DND-41 (cell line): ENCODE results near the gene SMARCB1.

Experiments used
- ATAC-seq: fragments of 200-7000 bp; cut with Tn5 transposase; 3 replicates; pipeline ENCODE4 v1.9.1; 2021; ENCODE audit warnings: low read depth; ENCODE audit not compliant: insufficient read depth
- DNase-seq: peaks from one replicate; pipeline ENCODE4 v3.0.0-alpha.2; 2020
- H2AFZ ChIP-seq: 2 replicates; pipeline ENCODE4 v1.6.0; 2012; ENCODE audit warnings: low read depth, low read length
- H3K27ac ChIP-seq: 2 replicates; pipeline ENCODE4 v1.5.1; 2012; ENCODE audit warnings: low read length, inconsistent platforms
- H3K27me3 ChIP-seq: fragments of 200-600 bp; sonication (generic); 2 replicates; pipeline ENCODE4 v1.6.0; 2012; ENCODE audit warnings: low read length, mild to moderate bottlenecking, inconsistent platforms; ENCODE audit not compliant: insufficient read depth, poor library complexity
- H3K36me3 ChIP-seq: 2 replicates; pipeline ENCODE4 v1.5.1; 2012; ENCODE audit warnings: low read length, inconsistent platforms; ENCODE audit not compliant: insufficient read depth
- H3K4me1 ChIP-seq: 2 replicates; pipeline ENCODE4 v1.5.1; 2012; ENCODE audit warnings: mild to moderate bottlenecking, low read length; ENCODE audit not compliant: insufficient read depth
- H3K4me2 ChIP-seq: 2 replicates; pipeline ENCODE4 v1.6.0; 2012; ENCODE audit warnings: mild to moderate bottlenecking, moderate library complexity, low read length, inconsistent platforms; ENCODE audit not compliant: insufficient read depth
- H3K4me3 ChIP-seq, 2 experiments: fragments of 200-600 bp in 1 of 2; shearing (Covaris generic) in 1 of 2; 2 replicates each; pipeline ENCODE4 v1.5.1; 2012 to 2016; ENCODE audit warnings: inconsistent platforms in 2 of 2, low read length in 2 of 2, mild to moderate bottlenecking in 2 of 2, low read depth in 1 of 2, moderate library complexity in 1 of 2
- H3K79me2 ChIP-seq: 2 replicates; pipeline ENCODE4 v1.6.0; 2012; ENCODE audit warnings: low read length, inconsistent platforms; ENCODE audit not compliant: insufficient read depth
- H3K9ac ChIP-seq: 2 replicates; pipeline ENCODE4 v1.6.0; 2012; ENCODE audit warnings: low read depth, mild to moderate bottlenecking, inconsistent platforms, low read length, moderate library complexity
- H3K9me3 ChIP-seq: 2 replicates; pipeline ENCODE4 v1.5.1; 2012; ENCODE audit warnings: low read length, moderate library complexity, mild to moderate bottlenecking, inconsistent platforms; ENCODE audit not compliant: insufficient read depth, severe bottlenecking
- H4K20me1 ChIP-seq: 2 replicates; pipeline ENCODE4 v1.6.0; 2012; ENCODE audit warnings: low read length; ENCODE audit not compliant: insufficient read depth
- CTCF ChIP-seq: IDR thresholded peaks from 2 replicates; pipeline ENCODE4 v1.5.1; 2012; ENCODE audit warnings: borderline replicate concordance, low read length, moderate library complexity, mild to moderate bottlenecking; ENCODE audit not compliant: poor library complexity, severe bottlenecking; ENCODE audit errors: extremely low read depth
- EZH2 ChIP-seq: IDR thresholded peaks from 3 replicates; pipeline ENCODE4 v1.6.1; 2012; ENCODE audit warnings: borderline replicate concordance, low read depth, mild to moderate bottlenecking, moderate library complexity, low read length, inconsistent platforms; ENCODE audit not compliant: severe bottlenecking

The SMARCB1 gene

GRCh38 chr22:23781065-23781464 lies 5.7 kb upstream of the SMARCB1 start:
- no peak overlapping the region for H3K4me2 ChIP-seq
- H3K4me1 ChIP-seq: peaks cover 8% of the 10 kb centered on the region
- H3K9ac ChIP-seq: no peak overlapping the region
- H3K79me2 ChIP-seq: no peaks in the 10 kb centered on the region
- no peaks in the 10 kb centered on the region for H4K20me1 ChIP-seq
- no peak overlapping the region for H3K27ac ChIP-seq
- H3K36me3 ChIP-seq: no peaks in the 10 kb centered on the region
- no peak overlapping the region for H3K4me3 ChIP-seq
- H3K9me3 ChIP-seq: no peaks in the 10 kb centered on the region
- no peak overlapping the region for H2AFZ ChIP-seq
- no peak for DNase-seq
- no peaks in the 10 kb centered on the region for H3K27me3 ChIP-seq
- no peak for TF ChIP-seq EZH2
- no peak for TF ChIP-seq CTCF
- no peak for ATAC-seq

GRCh38 chr22:23781511-23782183 lies 5.1 kb upstream of the SMARCB1 start:
- ATAC-seq (no peak), DNase-seq (no peak)
- no peaks in the 10 kb centered on the region for H3K36me3 ChIP-seq
- H3K4me2 ChIP-seq: no peak overlapping the region
- no peaks in the 10 kb centered on the region for H3K27me3 ChIP-seq
- TF ChIP-seq EZH2 (no peak), CTCF (no peak)
- H2AFZ ChIP-seq: no peak overlapping the region
- no peaks in the 10 kb centered on the region for H3K79me2 ChIP-seq
- no peak overlapping the region for H3K4me3 ChIP-seq
- H3K9ac ChIP-seq: no peak overlapping the region
- H4K20me1 ChIP-seq: no peaks in the 10 kb centered on the region
- no peaks in the 10 kb centered on the region for H3K9me3 ChIP-seq
- H3K4me1 ChIP-seq: peaks cover 14% of the 10 kb centered on the region
- no peak overlapping the region for H3K27ac ChIP-seq

- Histone ChIP-seq H3K9me3 (no peaks in the 10 kb centered on the region), H3K4me1 (peaks cover 14% of the 10 kb centered on the region)
- TF ChIP-seq CTCF: no peak
- no peak for TF ChIP-seq EZH2
These were observed 4.5 kb upstream of the SMARCB1 start for GRCh38 chr22:23782252-23782651.

More at GRCh38 chr22:23782252-23782651, 4.5 kb upstream of the SMARCB1 start:
- Histone ChIP-seq H3K27ac (no peak overlapping the region), H3K4me2 (no peak overlapping the region), H3K9ac (no peak overlapping the region), H3K27me3 (no peaks in the 10 kb centered on the region), H4K20me1 (no peaks in the 10 kb centered on the region), H3K79me2 (peaks cover 2% of the 10 kb centered on the region; the same call in 1 of the 2 replicates), H3K36me3 (no peaks in the 10 kb centered on the region), H2AFZ (no peak overlapping the region), H3K4me3 (no peak overlapping the region)
- DNase-seq (no peak), ATAC-seq (no peak)
